GM12801 (cell line): ENCODE results near the gene PRSS48.

Experiments used
- TF ChIP-seq, protein P1 (sequence below): IDR thresholded peaks from one replicate; pipeline ENCODE4 v1.5.1; 2011; ENCODE audit warnings: control low read depth; ENCODE audit not compliant: insufficient read length; ENCODE audit errors: extremely low read depth

PRSS48 gene

DNA sequence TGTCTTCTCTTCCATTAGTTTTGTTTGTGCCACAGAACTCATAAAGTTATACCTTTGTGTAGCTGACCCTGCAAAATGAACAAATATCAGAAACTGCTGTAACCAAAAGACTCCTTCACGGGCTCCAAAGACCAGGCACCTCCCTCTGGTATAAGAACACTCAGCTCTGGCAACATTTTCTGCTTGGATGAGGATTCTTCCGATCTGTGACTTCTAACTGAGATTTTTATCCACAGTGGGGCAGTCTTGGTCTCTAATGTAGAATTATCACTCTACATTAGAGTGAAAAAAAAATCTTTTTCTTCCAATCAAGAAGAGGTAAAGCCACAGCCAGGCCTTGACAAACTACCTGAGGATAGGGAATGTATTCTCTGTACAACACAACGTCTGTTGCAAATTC is 38.5 kb upstream of the PRSS48 start:
- TF ChIP-seq, protein P1, sequence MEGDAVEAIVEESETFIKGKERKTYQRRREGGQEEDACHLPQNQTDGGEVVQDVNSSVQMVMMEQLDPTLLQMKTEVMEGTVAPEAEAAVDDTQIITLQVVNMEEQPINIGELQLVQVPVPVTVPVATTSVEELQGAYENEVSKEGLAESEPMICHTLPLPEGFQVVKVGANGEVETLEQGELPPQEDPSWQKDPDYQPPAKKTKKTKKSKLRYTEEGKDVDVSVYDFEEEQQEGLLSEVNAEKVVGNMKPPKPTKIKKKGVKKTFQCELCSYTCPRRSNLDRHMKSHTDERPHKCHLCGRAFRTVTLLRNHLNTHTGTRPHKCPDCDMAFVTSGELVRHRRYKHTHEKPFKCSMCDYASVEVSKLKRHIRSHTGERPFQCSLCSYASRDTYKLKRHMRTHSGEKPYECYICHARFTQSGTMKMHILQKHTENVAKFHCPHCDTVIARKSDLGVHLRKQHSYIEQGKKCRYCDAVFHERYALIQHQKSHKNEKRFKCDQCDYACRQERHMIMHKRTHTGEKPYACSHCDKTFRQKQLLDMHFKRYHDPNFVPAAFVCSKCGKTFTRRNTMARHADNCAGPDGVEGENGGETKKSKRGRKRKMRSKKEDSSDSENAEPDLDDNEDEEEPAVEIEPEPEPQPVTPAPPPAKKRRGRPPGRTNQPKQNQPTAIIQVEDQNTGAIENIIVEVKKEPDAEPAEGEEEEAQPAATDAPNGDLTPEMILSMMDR: no peak

DNA sequence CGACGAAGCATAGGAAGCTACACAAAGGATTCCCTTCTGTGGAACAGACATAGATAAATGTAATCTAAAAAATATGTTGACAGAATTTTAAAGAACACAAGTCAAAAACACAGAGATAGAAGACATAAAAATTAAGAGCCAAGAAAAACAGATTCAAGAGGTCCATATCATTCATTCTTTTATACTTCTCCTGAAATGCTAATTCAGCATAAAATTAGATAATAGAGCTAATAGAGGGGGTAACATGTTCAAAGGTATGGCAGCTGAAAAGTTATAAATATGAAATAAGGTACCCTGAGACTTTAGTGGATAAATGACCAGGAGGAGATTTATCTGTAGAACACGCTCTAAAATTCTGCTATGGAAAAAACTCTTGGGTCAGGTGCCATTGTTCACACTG is 37.4 kb upstream of the PRSS48 start:
- TF ChIP-seq, protein P1: no peak

DNA sequence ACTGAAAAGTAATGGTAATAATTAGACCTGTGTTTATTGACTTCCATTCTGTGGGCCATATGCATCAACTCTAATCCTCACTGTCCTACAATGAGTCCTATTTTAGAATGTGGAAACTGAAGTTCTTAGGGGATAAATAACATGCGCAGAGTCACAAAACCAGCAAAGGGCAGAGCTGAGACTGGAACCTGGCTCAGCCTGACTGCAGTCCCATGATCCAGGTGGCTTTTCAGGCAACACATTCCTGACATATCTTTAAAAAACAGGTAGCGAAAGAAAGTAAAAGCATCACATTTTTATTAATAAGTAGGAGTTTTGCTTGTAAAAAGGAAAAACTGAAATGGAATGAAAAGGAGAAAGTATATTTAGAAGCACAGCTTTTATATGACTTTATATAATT is 34.7 kb upstream of the PRSS48 start:
- TF ChIP-seq, protein P1: no peak

DNA sequence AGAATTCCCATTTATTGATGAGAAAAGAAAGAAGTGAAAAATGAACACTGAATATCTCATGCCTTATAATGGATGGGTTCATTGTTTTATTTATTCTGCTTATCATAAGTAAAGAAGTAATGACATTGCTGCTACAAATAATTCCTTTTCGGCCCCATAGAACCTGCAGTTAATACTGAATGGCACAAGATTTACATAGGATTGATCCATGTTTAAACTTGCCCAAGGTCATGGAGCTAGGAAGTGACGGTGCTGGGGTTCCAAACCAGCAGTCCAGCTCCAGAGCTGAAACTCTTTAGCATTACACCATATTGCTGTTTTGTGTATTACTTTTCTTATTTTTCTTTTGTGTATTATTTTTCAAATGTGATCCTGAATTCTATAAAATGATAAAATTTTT is 30.2 kb upstream of the PRSS48 start:
- TF ChIP-seq, protein P1: no peak

DNA sequence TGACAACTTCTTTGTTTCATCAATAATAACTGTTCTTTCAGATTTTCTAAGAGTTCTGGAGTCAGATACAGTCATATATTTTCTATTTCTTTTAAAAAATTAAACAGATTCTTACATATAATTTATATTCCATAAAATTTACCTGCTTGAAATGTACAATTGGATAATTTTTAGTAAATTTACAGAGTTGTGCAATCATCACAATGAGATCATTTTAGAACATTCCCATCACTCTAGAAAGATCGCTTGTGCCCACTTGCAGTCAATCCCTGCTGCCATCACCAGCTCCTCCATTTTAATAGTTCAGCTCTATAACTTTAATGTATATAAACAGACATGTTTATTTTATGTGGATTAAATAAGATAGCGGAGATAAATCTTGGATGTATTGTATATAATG is 29.6 kb upstream of the PRSS48 start:
- TF ChIP-seq, protein P1: no peak

DNA sequence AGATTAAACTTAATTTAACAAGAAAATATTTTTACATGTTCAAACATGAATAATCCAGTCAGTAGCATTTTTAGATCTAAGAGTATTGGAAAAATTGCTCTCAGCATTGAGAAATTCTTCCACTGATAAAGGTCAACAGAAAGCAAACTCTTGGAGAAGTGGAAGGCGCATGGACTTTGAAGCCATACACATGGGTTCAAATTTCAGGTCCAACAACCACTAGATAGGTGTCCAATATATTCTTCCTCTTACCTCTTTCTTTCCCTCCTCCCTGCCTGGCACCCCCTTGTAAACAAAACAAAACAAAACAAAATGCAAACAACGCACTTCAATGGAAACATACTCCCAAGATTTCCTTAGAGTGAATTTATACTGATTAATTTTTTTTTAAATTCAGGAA is 28.4 kb upstream of the PRSS48 start:
- TF ChIP-seq, protein P1: no peak

DNA sequence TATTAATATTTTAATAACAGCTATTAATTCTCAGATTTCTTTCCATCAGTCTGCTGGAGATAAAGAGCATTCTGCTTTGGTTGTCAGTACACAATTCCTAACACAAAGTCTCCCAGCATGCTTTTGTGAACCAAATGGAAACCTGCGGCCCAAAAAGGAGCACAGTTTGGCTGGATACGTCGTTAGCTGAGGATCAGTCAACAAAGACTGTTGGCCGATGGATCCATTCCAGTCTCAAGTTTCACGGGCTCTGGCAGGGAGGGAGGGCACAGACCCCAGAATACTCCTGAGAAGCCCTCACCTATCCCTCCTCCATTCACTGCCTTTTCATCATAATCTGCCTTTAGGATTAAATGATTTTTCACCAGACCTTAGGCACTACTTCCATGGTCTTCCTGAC is 26.3 kb upstream of the PRSS48 start:
- TF ChIP-seq, protein P1: no peak

DNA sequence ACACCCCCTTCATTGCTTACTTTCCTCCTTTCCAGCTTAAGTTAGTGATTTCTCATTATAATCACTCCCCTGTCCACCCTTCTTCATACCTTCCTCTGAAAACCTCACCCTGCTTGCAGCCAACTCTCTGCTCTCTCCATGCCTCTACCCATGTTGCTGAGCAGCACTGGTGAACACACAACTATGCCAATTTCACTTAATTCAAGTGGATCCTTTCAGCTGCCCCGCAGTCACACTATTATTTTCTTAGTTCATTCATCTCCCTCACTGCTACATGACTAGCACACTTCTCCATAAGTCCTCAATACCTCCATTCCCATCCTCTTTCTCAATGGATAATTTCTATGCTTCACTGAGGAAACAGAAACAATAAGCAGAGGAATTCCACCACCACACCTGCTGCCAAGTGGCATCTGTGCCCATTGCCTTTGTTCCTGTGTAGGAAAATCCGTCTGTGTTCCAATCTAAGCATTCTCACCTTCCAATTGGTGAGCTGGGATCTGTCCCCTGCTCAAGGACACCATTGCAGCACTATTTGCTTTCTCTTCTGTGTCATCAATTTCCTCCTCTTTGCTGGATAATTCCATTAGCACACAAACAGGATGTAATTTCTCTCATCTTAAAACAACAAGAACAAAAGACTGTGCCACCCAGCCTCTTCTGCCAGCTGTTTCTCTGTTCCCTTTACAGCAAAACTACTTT is 25.2 kb upstream of the PRSS48 start:
- TF ChIP-seq, protein P1: no peak
